Stimulated activated naive CD4-positive, alpha-beta T cell treated with Interleukin-2 at 50 U/mL for 16 hours (primary cell): ENCODE results near the gene HSPA5.

ENCODE experiments used
- DNase-seq: peaks from one replicate; lab custom pipeline; 2025; lab: John Stamatoyannopoulos, UW

Gene HSPA5

DNA sequence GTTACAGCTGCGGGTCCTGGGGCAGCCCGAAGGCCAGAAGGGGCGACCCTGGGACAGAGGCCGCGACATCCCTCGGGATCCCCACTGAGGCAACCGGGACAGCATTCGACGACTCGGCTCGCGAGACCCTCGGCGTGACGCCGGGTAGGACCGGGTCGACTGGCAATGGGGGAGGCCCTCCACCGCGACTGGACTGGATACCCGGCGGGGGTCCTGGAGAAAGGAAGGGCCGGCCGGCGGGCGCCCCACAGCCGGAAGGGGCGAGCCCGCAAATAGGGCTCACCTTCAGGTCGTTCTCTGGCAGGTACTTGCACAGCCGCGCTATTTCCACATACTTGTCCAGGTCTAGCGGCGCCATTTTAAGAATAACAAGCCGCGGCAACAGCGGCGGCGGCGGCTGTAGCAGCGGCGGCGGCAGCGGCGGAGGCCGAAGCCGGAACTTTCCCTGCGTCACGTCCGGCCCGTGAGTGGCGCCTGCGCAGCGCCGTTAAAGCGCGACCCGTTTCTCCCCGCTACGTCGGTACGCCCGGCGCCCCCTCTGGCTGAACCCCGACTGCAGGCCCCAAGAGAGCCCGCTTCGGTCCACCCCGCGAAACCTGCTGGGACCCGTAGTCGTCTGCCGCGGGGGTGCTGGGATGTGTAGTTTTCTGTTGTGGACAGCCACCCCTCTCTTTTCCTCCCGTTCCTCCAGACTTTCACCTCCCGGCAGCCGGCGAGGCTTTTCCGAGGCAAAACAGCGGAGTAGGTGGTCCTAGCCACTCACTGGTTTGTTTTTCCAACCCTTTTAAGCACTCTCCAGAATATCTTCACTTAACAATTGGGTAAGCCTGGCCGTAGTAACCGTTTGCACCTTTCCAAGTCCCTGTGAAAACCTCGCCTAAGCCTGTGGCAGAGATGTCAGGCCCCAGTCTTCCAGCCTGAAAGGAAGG is 51.5 kb downstream of the HSPA5 start, which contains the start of gene PPP6C:
TSS of gene PPP6C (minus strand) at position 443 of the 929 bp plus-strand sequence. CDS start at position 358, 85 bp downstream.
- DNase-seq: peak; percentile 98

DNA sequence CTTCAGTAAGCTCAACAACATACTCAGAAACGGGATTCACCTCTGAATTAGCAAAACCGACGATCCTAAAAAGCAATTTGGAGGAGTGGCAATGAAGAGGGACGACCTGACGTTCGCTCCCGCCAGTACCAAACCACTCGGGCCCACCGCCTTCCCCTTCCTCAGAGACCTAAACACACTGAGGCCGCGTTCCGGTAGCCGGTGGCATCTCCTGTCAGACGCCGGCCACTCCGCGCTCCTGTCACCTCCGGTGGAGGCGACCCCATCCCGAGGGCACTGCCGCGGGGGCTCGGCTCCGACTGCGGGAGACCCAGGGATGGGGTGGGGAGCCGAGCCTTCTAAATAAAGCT is 52.2 kb downstream of the HSPA5 start:
- DNase-seq: peak; percentile 9
